Smooth muscle cell (in vitro differentiated cells): ENCODE measurements around the gene CALD1. TPM values are rescaled to one million over a fixed set of nuclear protein-coding genes. Genes with fewer than 3 reads are reported as not detected.

ENCODE experiments used
- DNase-seq: peaks from one replicate; lab custom pipeline; 2025; ENCODE audit not compliant: unreplicated experiment; lab: John Stamatoyannopoulos, UW
- H2AFZ ChIP-seq: fragments of 200-600 bp; sonication (generic); 2 replicates; pipeline ENCODE4 v1.6.0; 2016; ENCODE audit warnings: antibody characterized with exemption, low read depth, mild to moderate bottlenecking
- H3F3A ChIP-seq: fragments of 200-600 bp; sonication (generic); 2 replicates; pipeline ENCODE4 v1.6.0; 2017; ENCODE audit warnings: antibody characterized with exemption, low read depth
- H3K27ac ChIP-seq: fragments of 200-600 bp; sonication (generic); 2 replicates; pipeline ENCODE4 v1.5.1; 2016; ENCODE audit warnings: low read depth, mild to moderate bottlenecking
- H3K27me3 ChIP-seq: fragments of 200-600 bp; sonication (generic); 2 replicates; pipeline ENCODE4 v1.6.1; 2016; ENCODE audit warnings: low read depth, mild to moderate bottlenecking
- H3K36me3 ChIP-seq: fragments of 200-600 bp; sonication (generic); 2 replicates; pipeline ENCODE4 v1.5.1; 2016; ENCODE audit warnings: low read depth
- H3K4me1 ChIP-seq: fragments of 200-600 bp; sonication (generic); 2 replicates; pipeline ENCODE4 v1.5.1; 2016; ENCODE audit warnings: low read depth
- H3K4me2 ChIP-seq: fragments of 200-600 bp; sonication (generic); 2 replicates; pipeline ENCODE4 v1.6.0; 2016; ENCODE audit warnings: mild to moderate bottlenecking
- H3K4me3 ChIP-seq: fragments of 200-600 bp; sonication (generic); 2 replicates; pipeline ENCODE4 v1.5.1; 2016; ENCODE audit warnings: mild to moderate bottlenecking
- H3K79me2 ChIP-seq: fragments of 200-600 bp; sonication (generic); 2 replicates; pipeline ENCODE4 v1.6.0; 2016; ENCODE audit warnings: low read depth, mild to moderate bottlenecking
- H3K9ac ChIP-seq: fragments of 200-600 bp; sonication (generic); 2 replicates; pipeline ENCODE4 v1.6.0; 2016; ENCODE audit warnings: low read depth
- H3K9me3 ChIP-seq: fragments of 200-600 bp; sonication (generic); replicated peaks from 2 replicates; pipeline ENCODE4 v1.5.1; 2016; ENCODE audit warnings: low read depth
- H4K20me1 ChIP-seq: fragments of 200-600 bp; sonication (generic); 2 replicates; pipeline ENCODE4 v1.6.0; 2016; ENCODE audit warnings: low read depth
- CTCF ChIP-seq: fragments of 200-600 bp; sonication (generic); IDR thresholded peaks from 2 replicates; pipeline ENCODE4 v1.5.1; 2017; ENCODE audit warnings: borderline replicate concordance, mild to moderate bottlenecking, antibody characterized with exemption; ENCODE audit not compliant: insufficient read depth, poor library complexity, severe bottlenecking
- WGBS: methylation state at CpG from one replicate; pipeline ENCODE4 v1.1.7; 2016; ENCODE audit warnings: low lambda C conversion rate; 5-methylcytosine and 5-hydroxymethylcytosine counted together
- polyA plus RNA-seq: library from polyadenylated mRNA; unstranded; fragments of >200 nt; fragmentation: Nextera tagmentation; extraction: Ambion mirVana; gene quantifications from 2 replicates; pipeline ENCODE4 v1.2.1, GENCODE V29; 2016
- total RNA-seq: library from RNA; depleted of rRNA; stranded (reverse); fragments of >200 nt; gene quantifications from 2 replicates; pipeline ENCODE4 v1.2.3, GENCODE V29; 2014

Gene CALD1
- total and polyA plus RNA-seq, 2 experiments from 2014 or later: 948 to 1,552 TPM

DNA sequence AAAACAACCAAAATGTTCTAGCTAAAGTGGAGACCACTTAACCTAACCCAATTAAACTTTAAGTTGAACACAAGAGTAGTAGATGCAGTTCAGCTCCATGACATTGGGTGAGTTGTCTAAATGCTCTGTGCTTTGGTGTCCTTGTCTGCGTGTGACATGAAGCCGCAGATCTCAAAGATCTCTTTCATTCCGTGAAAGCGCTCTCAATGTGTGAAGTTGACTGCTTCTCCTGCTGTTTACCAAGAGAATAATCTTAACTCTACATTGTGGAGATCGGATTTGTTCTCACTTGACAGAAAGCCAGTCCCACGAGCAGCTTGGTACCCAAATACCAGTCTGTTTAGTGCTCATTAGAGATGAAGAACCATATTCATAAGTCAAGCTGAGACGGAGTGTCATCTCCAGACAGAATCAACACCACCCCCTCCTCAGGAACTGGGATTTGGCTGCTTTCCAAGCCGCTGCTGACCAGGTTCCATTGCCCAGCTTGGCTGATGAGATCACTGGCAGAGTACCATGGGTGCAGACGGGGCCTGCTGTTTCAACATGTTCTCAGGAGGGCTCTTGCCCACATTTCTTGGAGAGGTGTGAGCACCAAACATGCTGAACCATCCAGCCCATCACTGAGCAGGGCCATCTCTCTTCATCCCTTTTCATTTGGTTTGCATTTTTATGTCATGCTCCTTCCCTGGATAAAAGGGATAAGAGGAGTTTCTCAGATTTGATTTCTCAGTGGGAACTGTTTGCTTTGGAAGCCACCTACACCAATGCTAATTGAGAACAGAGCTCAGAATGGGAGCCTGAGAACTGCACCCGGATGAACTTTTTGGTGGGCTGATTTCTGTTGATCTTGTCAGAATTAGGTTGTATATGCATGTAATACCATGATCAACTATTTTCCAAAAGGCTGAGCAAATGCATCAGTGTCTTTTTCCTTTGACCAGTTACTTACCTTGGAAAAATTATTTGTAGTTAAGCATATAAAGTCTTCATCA, 111.1 kb downstream of the CALD1 start:
- H3K4me2 ChIP-seq: peak overlapping the region; percentile 81
- no peak for TF ChIP-seq CTCF
- peak overlapping the region; percentile 45 for H3K9ac ChIP-seq
- H3K36me3 ChIP-seq: peaks cover 3% of the 10 kb centered on the region
- peaks cover 84% of the 10 kb centered on the region for H3K79me2 ChIP-seq
- H3K4me1 ChIP-seq: peaks cover 50% of the 10 kb centered on the region
- peaks cover 91% of the 10 kb centered on the region for H4K20me1 ChIP-seq
- no peaks in the 10 kb centered on the region for H3K9me3 ChIP-seq
- 51% methylated on average over 10 of the region's 10 CpGs for WGBS
- H3K4me3 ChIP-seq: peak overlapping the region; percentile 50
- H3F3A ChIP-seq: peaks cover 68% of the 10 kb centered on the region
- no peak for DNase-seq
- no peak overlapping the region for H2AFZ ChIP-seq
- no peaks in the 10 kb centered on the region for H3K27me3 ChIP-seq
- peak overlapping the region; percentile 84 for H3K27ac ChIP-seq

DNA sequence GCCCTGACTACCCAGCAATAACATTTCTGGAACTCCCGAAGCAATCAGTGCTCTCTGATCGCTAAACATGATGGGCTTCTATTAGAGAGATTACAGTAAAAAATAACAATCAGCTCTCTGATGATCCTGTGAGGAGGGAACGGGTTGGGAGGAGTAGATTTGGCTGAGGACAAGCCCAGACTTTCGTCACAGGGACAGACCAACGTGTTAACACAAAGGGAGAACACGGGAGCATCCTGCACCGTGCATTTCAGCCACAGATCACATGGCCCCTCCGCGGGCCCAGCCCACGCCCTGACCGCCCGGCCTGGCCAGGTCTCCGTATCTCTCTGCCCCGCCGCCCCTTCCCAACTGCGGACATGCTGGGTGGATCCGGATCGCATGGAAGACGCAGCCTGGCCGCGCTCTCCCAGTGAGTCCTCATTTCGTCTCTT, 111.8 kb downstream of the CALD1 start:
- peaks cover 92% of the 10 kb centered on the region for H4K20me1 ChIP-seq
- DNase-seq: no peak

GRCh38 chr7:134891696-134892678, 112.6 kb downstream of the CALD1 start:
- TF ChIP-seq CTCF: no peak
- Histone ChIP-seq H3K79me2 (peaks cover 97% of the 10 kb centered on the region), H3K36me3 (peaks cover 3% of the 10 kb centered on the region), H3K4me1 (peaks cover 52% of the 10 kb centered on the region), H3K9ac (peak overlapping the region; percentile 45), H3F3A (peaks cover 61% of the 10 kb centered on the region), H3K9me3 (no peaks in the 10 kb centered on the region), H2AFZ (no peak overlapping the region), H4K20me1 (peaks cover 92% of the 10 kb centered on the region), H3K4me3 (peak overlapping the region; percentile 50), H3K4me2 (peak overlapping the region; percentile 81), H3K27ac (peak overlapping the region; percentile 84), H3K27me3 (no peaks in the 10 kb centered on the region)
- no peak for DNase-seq
- 20% methylated on average over 14 of the region's 14 CpGs for whole genome bisulfite sequencing

More for the DNA sequence above, 111.8 kb downstream of the CALD1 start:
- 1% methylated on average over 13 of the region's 22 CpGs for WGBS
- Histone ChIP-seq H3F3A (peaks cover 69% of the 10 kb centered on the region), H3K4me3 (peak overlapping the region; percentile 50), H3K9ac (peak overlapping the region; percentile 45), H3K9me3 (no peaks in the 10 kb centered on the region), H3K4me1 (peaks cover 48% of the 10 kb centered on the region), H3K36me3 (peaks cover 3% of the 10 kb centered on the region), H3K27ac (peak overlapping the region; percentile 84), H2AFZ (no peak overlapping the region), H3K79me2 (peaks cover 92% of the 10 kb centered on the region), H3K27me3 (no peaks in the 10 kb centered on the region), H3K4me2 (peak overlapping the region; percentile 81)
- no peak for TF ChIP-seq CTCF
